ENCODE results near the gene TSKU.

The TSKU gene

DNA sequence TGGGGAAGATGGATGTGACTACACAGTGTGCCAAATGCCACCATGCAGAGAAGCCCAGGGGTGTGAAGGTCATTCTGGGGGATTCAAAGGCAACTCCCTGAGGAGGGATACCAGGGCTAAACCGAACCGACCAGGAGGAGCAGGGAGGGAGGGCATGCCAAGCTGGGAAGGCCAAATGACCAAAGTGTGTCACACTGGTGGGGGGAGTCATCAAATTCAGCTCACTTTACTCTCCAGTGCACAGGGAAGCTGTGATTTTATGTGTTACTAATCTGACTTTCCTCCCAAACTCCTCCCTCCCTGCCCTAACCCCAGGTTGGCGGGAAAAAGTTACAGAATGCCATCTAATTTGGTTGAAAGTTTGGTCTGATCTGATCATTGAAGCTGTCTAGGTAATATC, 29.7 kb upstream of the TSKU start:
- no peak for DNase-seq

DNA sequence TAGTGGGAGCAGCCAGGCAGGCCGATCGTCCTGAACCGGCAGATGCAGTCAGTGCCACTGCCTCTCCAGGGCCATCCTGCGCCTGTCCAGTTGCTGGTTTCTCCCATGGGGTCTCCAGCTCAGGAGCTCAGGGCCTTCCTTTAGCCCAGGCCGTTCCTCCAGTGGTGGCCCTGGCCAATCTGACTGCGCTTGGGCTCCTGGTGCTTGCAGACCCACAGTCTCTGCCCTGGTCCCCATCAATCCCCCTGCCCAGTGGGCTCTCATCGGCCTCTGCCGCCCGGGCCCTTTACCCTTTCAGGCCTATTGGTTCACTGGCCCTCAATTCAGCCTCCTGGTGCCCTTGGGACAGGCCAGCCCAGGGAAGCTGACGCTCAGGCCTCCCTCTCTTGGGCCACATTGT, 29.2 kb upstream of the TSKU start:
- DNase-seq, result no peak

DNA sequence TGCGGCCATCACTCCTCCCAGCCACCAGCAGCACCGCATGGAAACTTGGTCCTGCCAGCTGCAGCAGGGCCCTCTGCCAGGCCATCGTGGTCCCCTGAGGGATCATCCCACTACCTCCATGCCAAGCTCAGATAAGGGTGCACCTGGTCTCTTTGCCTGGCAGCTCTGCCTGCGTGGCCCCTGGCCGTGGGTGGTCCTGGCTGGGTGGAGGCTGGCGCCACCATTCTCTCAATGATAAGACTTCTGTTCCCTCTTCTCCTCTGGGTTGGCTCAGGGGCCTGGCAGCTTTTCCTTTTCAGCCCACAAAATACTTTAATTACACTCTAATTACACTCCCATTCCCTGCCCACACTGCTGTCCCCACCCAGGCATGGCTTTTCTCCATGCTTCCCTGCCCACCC, 26.8 kb upstream of the TSKU start:
- DNase-seq, result no peak

DNA sequence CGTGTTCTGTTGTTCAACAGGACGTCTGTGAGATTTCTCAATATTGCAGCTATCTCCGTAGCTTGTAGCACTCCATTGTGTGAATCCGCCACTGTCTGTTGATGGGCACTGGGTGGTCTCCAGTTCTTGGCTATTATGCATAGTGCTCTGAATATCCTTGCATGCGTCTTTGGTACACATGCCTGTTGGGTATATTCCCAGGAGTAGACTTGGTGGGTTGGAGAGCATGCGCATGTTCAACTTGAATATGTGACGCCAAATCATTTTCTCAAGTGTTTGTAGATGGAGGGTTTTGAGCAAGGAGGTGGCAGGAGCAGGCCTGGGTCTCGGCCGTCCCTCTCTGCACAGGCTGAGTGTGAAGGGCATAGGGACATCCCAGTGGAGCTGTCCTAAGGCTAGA, 24.8 kb upstream of the TSKU start:
- no peak for DNase-seq

DNA sequence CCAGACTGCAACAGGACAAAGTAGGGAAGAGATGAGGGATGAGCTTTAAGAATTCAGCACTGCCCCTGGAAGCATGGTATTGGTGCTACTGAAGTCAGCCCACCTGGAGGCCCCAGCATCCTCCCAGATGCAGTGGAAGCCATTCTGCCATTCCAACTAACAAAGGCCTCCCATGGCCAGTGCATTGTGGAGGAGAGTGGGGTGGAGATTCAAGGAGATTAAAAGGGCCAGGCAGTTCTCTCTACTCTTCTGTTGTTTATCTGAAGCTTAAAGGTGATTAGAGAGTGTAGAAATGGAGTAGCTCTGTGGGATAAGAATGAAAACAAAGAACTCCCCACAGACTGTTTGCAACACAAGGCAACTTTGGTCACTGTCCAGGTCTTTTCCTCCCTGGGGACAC, 24.1 kb upstream of the TSKU start:
- DNase-seq, result no peak

DNA sequence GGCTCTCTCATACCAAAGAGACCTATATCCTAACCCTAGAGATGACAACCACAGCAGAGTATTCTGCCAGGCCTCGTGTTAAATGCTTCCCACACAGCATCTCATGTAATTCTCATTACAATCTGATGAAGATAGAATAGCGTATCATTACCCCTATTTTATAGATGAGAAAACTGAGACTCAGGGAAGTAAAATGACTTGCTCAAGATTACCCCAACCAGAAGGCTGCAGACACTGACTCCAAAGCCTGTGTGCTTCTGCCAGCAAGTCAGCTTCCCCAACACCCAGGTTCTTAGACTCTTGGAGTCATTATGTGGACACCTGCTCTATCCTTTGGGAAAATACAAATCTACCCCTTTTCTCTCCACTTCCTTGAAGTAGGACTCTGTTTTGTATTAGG, 23.6 kb upstream of the TSKU start:
- no peak for DNase-seq

DNA sequence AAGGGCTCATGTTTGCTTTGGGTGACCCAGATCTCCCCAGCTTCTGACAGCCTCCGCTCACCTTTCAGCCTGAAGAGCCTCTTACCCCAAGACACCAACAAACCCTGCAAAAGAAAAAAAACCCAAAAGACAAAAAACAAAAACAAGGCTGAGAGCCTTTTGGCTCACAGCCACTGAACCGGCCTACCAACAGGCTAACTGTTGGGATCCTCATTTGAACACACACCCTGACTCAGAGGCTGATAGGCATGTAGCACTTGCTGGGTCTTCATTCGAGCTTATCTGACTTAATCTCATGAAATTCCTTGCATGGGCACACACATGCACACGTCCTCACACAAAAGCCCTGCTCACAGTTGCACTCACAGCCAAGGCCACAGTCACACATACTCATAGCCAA, 22.9 kb upstream of the TSKU start:
- DNase-seq, result no peak

DNA sequence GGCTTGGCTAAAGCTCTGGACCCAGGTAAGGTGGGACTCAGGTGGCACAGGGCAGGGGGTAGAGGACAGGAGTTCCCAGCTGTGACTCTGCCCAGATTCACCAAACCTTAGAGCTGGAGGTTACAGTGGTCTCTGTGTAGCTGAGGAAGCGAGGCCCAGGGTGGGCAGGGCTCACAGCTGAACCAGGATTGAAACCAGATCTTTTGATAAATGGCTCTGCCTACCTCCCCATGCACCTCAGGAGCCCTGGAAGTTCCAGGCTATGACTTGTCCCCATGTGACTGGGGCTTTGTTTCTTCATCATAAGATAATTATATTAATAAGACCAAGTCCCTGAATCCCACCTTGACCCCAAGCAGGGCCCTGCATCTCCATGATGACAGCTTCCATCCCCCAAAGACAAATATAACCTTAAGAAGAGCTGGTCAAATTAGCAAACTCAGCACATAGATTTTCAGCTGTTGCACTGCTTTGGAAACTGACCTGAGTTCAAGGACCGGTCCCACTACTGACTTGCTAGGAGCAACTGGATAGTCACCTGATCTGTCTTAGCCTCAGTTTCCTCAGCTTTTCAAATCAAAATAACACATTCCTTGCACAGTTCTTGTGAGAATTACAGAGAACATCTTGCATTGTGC, 21.3 kb upstream of the TSKU start:
- DNase-seq, result no peak

DNA sequence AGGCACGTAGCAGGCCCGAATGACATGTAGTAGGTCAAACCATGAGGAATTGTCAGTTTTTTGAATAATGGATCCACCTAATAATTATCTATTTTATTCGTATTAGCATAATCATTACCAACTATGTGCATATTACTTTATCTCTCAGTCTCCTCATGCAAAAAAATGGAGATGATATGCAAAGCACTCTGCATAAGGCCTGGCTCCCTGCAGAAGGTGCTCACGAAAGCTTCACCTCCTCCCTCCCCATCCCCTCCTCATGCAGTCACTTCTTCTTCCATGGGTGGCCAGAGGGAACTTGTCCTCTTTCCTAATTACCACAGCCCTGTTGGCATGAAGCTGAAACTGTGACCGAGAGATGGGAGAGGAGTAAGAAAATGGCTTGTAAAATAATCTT, 20.8 kb upstream of the TSKU start:
- no peak for DNase-seq

DNA sequence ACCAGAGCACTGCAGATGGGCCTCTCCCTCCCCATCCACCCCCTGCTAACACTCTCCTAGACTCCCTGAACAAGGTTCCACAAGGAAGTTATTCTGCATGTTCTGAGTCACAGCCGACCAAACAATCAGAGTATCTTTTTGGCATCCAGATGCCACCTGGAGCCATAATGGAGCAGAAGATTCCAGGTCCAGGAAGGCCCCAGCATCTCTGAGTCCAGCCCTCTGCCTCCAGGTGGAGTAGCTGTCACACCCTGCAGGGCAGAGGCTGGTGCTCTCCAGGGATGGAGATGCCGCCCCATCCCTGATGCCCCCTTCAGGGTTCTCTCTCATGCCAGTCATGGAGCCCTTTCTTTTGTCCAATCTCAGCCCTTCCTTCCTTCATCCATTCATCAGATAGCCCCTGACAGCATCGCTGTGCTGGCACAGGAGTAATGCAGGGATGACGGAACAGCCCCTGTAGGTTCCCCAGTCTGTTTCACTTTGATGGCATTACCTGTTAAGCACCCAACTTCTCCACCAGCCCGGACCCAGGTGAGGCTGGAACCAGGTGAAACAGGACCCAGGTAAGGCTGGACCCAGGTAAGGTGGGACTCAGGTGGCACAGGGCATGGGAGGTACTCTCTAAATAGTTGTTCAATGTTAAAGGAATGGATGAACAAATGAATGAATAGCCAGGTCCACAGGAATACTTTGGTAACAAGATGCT, 20.1 kb upstream of the TSKU start:
- DNase-seq, result no peak

DNA sequence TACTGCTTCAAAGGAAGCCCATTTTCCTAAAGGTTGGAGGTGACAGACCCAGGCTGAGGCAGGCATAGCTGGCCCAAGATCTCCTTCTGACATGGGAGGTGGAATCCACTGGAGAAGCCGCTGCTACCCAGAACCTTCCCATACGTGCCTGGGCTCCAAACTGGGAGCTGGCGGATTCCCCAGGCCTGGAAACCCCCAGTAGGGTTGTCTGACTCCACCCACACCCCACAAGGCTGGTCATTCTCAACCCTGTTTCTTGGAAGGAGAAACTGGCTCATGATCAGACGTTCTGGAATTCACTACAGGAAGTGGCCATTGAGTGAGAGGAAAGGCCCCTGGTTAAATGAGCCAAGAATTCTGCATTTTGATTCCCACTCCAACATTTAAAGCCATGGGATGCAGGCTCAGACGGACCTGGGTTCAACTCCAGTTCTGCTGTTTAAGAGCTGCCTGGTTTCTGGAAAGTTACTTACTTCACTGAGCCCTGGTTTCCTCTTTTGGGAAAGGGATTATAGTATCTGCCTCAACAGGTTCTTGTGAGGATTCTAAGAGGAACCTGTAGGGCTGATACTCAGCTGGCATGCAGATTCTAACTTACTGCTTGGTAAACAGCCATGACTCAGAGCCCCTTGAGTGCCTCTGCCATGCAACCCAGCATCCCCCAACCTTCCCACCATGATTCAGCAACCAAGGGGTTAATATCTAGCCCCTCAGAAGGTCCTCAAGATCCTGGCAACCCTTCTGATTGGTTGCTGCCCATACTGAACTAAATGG, 19.4 kb upstream of the TSKU start:
- no peak for DNase-seq

DNA sequence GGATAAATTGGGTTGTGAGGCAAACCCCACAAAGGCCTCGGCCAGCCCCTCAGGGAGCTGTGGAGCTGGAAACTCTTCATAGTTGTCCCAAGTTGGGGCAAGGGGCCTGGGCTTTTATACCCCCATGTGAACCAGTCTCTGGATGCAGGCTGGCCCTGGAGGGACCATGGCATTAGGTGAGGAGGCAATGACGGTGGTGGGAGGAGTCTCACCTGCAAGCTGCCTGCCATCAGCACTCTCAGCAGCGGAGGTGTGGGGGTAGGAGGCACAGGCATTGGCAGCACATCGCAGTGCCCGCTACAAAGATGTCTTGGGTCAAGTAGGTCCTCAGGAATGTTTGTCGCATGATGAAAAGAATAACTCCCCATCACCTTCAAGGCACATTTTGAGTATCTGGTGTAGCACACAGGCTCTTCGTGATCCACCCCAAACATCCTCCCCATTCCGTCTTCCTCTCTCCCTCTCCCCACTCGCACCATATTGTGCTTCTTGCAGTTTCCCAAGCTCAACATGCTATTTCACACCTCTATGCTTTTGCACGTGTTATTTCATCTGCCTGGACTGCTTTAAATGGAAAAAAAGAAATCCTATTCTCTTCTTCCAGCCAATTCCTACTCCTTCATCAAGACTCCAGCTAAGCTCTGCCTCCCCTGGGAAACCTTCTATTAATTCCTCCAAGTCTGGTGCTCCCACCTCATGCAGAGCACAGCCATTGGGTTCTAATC, 18.1 kb upstream of the TSKU start:
- DNase-seq, result no peak

DNA sequence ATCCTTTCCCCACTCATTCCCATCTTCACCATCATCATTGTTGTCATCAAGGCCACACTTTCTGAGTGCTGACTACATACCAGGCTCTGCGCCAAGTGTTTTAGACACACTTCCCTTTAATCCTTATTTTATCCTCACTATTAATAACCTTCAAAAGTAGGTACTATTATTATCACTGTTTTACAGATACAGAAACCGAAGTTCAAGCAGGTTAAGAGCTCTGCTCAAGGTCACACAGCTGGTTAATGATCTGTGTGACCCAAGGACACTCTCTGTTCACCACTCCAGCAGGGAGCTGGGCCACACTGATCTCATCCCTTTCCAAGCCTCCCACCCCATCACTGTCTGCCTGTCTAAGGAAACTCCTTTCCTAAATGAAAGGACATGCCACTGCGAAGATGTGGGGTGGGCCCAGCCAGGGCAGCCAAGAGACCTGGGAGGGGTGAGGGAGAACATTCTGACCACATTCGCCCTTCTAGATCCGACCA, 17.2 kb upstream of the TSKU start:
- no peak for DNase-seq

DNA sequence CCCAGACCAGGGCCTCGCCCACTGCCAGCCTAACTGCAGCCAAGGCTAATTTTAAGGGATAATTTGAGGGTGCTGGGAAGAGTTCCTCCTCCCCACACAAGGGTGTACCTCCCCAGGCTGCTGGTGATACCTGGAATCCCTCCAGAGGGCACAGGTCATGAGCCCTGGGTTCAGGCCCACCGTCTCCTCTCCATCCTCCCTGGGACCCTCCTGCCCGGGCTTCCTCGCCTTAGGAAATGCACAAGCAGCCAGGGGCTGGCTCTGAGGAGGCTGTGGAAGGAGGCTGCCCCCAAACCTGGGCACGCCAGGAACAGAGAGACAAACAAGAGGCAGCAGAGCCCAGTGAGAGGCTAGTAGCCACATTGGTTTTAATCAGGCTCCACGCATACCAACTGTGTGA, 16.6 kb upstream of the TSKU start:
- no peak for DNase-seq

DNA sequence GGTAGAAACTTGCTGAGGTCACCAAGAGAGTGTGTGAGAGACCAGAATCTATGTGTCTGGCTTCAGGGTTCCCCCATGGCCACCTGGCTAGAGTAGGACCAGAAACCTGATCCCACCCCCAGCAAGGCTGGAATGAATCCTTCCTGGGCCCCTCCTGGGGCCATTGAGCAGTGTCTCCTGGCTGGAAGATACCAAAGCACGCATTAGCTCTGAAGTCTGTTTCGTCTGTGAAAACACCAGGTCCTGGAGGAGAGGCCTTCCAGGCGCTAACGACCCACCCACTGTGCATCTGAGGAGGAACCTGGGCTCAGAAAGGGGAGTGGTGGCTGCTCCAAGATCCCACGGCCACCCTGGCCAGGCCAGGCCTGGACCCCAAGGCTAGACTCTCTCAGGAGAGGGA, 15.5 kb upstream of the TSKU start:
- peak in 1 of 2 experiments; percentile 39 for DNase-seq

DNA sequence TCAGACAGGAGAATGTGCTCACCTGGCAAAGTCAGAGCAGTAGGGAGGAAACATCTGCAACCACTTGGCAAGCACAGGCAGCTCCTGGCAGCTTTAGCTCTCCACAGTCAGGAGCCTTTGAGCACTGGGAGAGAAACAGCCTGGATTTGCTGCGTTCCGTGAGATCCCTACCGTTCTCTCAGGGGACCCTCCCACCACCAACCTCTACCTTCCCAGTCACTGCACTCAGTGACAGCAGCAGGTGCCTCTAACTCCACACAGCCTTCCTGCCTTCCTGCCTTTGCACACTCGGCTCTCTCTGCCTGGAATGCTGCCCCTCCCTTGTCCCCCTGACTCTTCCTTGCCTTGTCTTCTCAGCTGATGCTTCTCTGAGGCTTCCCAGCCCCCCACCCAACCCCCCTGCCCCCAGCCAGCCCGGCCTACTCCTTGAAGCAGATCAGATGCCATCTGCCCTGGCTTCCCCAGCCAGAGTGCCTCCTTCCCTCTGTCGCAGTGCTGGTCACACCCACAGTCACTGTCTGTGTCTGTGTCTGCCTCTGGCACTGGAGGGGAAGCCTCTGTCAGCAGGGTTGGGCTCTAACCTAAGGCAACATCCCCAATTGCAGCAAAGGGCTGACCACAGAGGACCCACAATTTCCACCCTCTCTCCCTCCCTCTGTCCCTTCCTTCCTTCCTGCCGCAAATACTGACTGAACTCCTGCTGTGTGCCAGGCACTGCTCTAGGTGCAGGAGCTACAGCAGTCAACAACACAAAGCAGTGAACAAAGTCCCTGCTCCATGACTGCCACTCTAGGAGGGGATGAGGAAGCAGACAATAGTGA, 14.9 kb upstream of the TSKU start:
- DNase-seq, result peak; percentile 73 to 86

DNA sequence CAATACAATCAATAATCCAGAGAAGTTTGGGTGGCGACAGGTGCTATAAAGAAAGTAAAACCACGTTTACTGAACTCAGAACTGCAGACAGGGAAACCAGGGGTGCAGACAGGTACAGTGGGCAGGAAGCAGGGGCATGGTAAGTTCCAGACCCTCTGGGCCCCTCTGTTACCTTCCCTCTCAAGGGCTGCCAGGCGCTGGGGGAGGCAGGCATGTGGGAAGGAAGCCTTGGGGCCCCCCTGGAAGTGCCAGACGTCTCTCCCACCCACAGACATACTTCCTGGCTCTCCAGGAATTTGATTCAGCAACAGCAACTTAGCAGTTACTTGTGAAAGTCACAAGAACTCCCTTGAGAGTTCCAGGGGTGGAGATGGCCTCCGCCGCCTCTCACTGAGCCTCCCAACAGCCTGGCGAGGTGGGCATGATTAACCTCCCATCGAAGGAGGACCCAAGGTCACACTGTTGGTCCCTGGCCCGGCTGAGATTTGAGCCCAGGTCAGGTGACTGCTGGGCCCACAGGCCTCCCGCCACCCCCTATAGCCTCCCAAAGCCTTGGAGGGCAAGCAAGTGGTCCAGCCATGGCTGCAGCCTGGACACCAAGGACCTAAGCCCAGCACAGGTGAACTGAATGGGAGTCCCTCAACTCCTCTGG, 14.1 kb upstream of the TSKU start:
- no peak for DNase-seq

DNA sequence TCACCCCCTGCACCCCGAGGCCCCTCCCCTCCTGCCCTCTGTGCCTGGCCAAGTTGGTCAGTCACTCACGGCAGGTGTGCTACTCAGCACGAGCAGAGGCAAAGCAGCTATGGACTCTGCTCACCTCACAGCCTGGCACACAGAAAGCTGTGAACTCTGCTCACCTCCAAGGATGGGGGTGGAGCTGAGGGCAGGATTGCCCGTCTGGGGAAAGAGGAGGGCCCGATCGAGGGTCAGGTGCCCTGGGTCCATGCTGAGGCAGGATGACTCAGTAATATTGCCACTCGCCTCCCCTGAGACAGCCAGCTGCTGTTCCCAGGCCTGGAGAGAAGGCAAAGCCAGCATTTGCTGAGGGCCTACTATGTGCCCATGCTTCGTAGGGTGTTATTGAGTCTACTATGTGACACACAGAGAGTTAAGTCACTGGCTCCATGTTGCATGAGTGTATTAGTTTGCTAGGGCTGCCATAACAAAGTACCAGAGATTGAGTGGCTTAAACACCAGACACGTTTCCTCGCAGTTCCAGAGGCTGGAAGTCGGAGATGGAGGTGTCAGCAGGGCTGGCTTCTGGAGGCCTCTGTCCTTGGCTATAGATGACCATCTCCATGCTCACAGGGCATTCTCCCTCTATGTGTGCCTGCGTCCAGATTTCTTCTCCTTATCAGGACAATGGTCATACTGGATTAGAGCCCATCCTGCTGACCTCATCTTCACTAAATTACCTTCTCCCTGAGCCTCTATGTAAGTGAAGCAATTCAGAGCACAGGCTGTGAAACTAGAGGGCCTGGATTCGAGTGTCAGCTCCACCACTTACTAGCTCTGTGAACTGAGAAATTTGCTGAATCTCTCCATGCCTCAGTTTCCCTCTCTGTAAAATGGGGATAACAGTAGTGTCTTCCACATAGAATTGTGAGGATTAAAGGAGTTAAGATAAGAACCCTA, 13.2 kb upstream of the TSKU start:
- no peak for DNase-seq

DNA sequence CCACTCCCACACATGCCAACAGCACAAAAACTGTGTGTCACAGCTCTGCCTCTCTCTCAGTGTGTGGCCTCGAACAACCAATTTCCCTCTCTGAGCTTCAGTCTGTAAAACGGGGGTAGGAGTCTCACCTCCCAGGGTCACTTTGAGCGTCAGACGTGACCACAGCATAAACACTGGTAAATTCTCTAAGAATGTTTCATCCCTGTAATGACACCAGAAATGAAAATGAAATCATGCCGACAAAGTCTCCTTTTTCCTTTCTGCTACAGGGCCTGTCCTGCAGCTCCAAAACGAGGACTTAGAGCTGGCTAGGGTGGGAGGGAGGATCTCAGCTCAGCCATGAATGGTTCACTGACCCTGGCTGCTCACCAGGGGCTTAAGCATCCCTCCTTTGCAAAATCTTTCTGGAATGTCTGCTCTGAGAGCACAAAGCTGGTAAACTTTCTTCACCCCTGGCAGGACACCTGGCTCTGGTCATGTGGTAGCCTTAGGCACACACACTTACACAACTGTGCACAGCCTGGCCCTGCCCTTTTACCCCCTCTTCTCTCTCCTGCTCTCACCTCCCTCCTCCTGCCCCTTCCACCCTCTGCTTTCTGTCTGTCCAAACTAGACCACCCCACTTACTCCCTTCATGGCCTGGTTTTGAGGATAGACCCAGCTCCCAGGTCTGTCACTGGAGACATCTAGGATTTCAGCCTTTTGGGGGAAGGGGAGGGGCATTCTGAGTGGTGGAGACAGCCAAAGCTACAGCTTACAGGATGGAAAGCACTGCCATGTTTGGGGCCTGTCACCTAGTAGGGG, 12.3 kb upstream of the TSKU start:
- peak in 1 of 2 experiments; percentile 13 for DNase-seq
